PC-3 (cell line): ENCODE results near the gene SINHCAF. TPM values are rescaled to one million over a fixed set of nuclear protein-coding genes. Genes with fewer than 3 reads are reported as not detected.
A peak's percentile ranks its signal among the peaks of the same experiment; 100 is the strongest.

ENCODE experiments used
- ATAC-seq: fragments of 200-7000 bp; cut with Tn5 transposase; 2 replicates; pipeline ENCODE4 v1.9.1; 2020; ENCODE audit warnings: mild to moderate bottlenecking, moderate library complexity
- BruUV-seq: library from RNA; stranded (reverse); fragments of 400-500 nt; replicated peaks from 2 replicates; lab custom pipeline; 2021; lab: Mats Ljungman, UMichigan
- CTCF ChIA-PET: fragments of 300-600 bp; sonication (Branson Sonifier 250); formaldehyde crosslinking; loops from one replicate; lab custom pipeline; 2022; ENCODE audit warnings: antibody characterized with exemption; lab: Charles Lee
- POLR2A ChIA-PET: fragments of 300-600 bp; sonication (Branson Sonifier 250); formaldehyde crosslinking; loops from one replicate; lab custom pipeline; 2022; ENCODE audit warnings: antibody characterized with exemption; ENCODE audit not compliant: unreplicated experiment; lab: Charles Lee
- DNase-seq: peaks from one replicate; pipeline ENCODE4 v3.0.0-alpha.2; 2015
- H2AFZ ChIP-seq: fragments of 300-600 bp; sonication (generic); 2 replicates; pipeline ENCODE4 v1.6.0; 2016; ENCODE audit warnings: antibody characterized with exemption, low read length
- H3F3A ChIP-seq: fragments of 300-600 bp; sonication (generic); one replicate; pipeline ENCODE4 v1.6.0; 2017; ENCODE audit warnings: antibody characterized with exemption, low read length, control low read depth, mild to moderate bottlenecking; ENCODE audit not compliant: unreplicated experiment
- H3K27ac ChIP-seq: fragments of 300-600 bp; sonication (generic); 2 replicates; pipeline ENCODE4 v1.5.1; 2016; ENCODE audit warnings: mild to moderate bottlenecking, low read length
- H3K27me3 ChIP-seq: fragments of 300-600 bp; sonication (generic); 2 replicates; pipeline ENCODE4 v1.6.1; 2016; ENCODE audit warnings: low read length, mixed read lengths
- H3K36me3 ChIP-seq: fragments of 300-600 bp; sonication (generic); 2 replicates; pipeline ENCODE4 v1.6.1; 2016; ENCODE audit warnings: low read depth, mixed run types, low read length, mixed read lengths
- H3K4me1 ChIP-seq: fragments of 300-600 bp; sonication (generic); 2 replicates; pipeline ENCODE4 v1.5.1; 2016; ENCODE audit warnings: low read length; ENCODE audit not compliant: insufficient read depth
- H3K4me2 ChIP-seq: fragments of 300-600 bp; sonication (generic); 2 replicates; pipeline ENCODE4 v1.6.0; 2016; ENCODE audit warnings: low read length
- H3K4me3 ChIP-seq: fragments of 300-600 bp; sonication (generic); 2 replicates; pipeline ENCODE4 v1.5.1; 2016; ENCODE audit warnings: mild to moderate bottlenecking, low read length, mixed read lengths
- H3K79me2 ChIP-seq: fragments of 300-600 bp; sonication (generic); 2 replicates; pipeline ENCODE4 v1.6.1; 2017; ENCODE audit warnings: low read length, mixed read lengths
- H3K9ac ChIP-seq: fragments of 300-600 bp; sonication (generic); 2 replicates; pipeline ENCODE4 v1.6.0; 2016; ENCODE audit warnings: mild to moderate bottlenecking, low read length
- H3K9me2 ChIP-seq: fragments of 300-600 bp; sonication (generic); replicated peaks from 2 replicates; pipeline ENCODE4 v1.6.1; 2016; ENCODE audit warnings: mixed run types, low read length, mixed read lengths
- H3K9me3 ChIP-seq: fragments of 300-600 bp; sonication (generic); 2 replicates; pipeline ENCODE4 v1.6.1; 2016; ENCODE audit warnings: low read length, mixed read lengths
- H4K20me1 ChIP-seq: fragments of 300-600 bp; sonication (generic); 2 replicates; pipeline ENCODE4 v1.6.1; 2016; ENCODE audit warnings: low read length, mixed read lengths
- EZH2 ChIP-seq: fragments of 300-600 bp; sonication (generic); IDR thresholded peaks from one replicate; pipeline ENCODE4 v1.6.1; 2017; ENCODE audit warnings: antibody characterized with exemption, mild to moderate bottlenecking, low read length; ENCODE audit not compliant: unreplicated experiment
- EZH2phosphoT487 ChIP-seq: fragments of 300-600 bp; sonication (generic); IDR thresholded peaks from 2 replicates; pipeline ENCODE4 v1.6.1; 2018; ENCODE audit warnings: mild to moderate bottlenecking, antibody characterized with exemption, low read length, borderline replicate concordance
- intact Hi-C: fragments of 100-400 bp; cut with micrococcal nuclease; formaldehyde crosslinking; loops from 2 replicates; pipeline ENCODE4 v1.9.0; 2023
- total RNA-seq: library from RNA; depleted of rRNA; stranded (reverse); fragments of >200 nt; gene quantifications from 2 replicates; pipeline ENCODE4 v1.2.3, GENCODE V29; 2014
- TF ChIP-seq, protein P1 (sequence below): fragments of 300-600 bp; sonication (generic); conservative IDR thresholded peaks from 2 replicates; pipeline ENCODE4 v1.5.1; 2017; ENCODE audit warnings: antibody characterized with exemption, low read depth, mild to moderate bottlenecking, low read length

SINHCAF gene
- total RNA-seq, 1 experiment from 2014 or later = 32.0 TPM

DNA sequence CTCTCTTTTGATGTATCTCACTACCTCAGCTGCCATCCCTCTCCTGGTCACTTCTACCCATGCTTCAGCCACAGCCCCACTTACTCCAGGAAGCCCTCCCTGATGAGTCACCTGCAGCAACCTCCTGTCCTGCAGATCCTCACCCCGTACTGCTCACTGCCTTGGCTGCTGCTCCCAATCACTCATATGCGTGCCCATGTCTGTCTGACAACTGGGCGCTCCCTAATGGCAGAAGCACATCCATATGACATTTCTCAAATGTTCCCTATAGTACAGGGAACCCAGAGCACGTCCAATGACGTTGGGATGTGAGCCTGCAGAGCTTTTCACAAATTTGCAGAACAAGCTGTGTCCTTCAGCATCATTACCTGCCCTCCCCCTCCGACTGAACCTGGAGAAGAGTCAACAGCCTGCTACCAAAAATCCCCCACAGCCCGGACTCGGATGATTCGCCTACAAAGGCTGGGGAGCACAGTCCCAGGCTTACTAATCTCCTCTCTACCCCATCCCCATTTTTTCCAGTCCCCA lies 90.0 kb downstream of the SINHCAF start:
- no peak for TF ChIP-seq EZH2
- TF ChIP-seq, protein P1, sequence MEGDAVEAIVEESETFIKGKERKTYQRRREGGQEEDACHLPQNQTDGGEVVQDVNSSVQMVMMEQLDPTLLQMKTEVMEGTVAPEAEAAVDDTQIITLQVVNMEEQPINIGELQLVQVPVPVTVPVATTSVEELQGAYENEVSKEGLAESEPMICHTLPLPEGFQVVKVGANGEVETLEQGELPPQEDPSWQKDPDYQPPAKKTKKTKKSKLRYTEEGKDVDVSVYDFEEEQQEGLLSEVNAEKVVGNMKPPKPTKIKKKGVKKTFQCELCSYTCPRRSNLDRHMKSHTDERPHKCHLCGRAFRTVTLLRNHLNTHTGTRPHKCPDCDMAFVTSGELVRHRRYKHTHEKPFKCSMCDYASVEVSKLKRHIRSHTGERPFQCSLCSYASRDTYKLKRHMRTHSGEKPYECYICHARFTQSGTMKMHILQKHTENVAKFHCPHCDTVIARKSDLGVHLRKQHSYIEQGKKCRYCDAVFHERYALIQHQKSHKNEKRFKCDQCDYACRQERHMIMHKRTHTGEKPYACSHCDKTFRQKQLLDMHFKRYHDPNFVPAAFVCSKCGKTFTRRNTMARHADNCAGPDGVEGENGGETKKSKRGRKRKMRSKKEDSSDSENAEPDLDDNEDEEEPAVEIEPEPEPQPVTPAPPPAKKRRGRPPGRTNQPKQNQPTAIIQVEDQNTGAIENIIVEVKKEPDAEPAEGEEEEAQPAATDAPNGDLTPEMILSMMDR = no peak
- no peak for TF ChIP-seq EZH2phosphoT487
- BruUV-seq = no TSS peak
- H3K4me3 ChIP-seq = no peak overlapping the region
- peaks cover 32% of the 10 kb centered on the region for H3K27me3 ChIP-seq
- ATAC-seq = no peak
- no peaks in the 10 kb centered on the region for H3F3A ChIP-seq
- ChIA-PET CTCF (no interaction called here), POLR2A (interaction anchor here (0.7 kb wide), 1 partner anchor 38 kb away, joined by 3 read pairs; no protein-coding TSS in a partner anchor)
- intact Hi-C loops = no loop called here
- H3K9ac ChIP-seq = no peak overlapping the region
- H2AFZ ChIP-seq = no peak overlapping the region
- no peak overlapping the region for H3K27ac ChIP-seq
- no peaks in the 10 kb centered on the region for H3K79me2 ChIP-seq
- no peaks in the 10 kb centered on the region for H3K36me3 ChIP-seq
- H3K4me1 ChIP-seq = no peaks in the 10 kb centered on the region
- DNase-seq = no peak
- H3K4me2 ChIP-seq = no peak overlapping the region
- no peaks in the 10 kb centered on the region for H3K9me2 ChIP-seq
- no peaks in the 10 kb centered on the region for H4K20me1 ChIP-seq
- no peaks in the 10 kb centered on the region for H3K9me3 ChIP-seq

DNA sequence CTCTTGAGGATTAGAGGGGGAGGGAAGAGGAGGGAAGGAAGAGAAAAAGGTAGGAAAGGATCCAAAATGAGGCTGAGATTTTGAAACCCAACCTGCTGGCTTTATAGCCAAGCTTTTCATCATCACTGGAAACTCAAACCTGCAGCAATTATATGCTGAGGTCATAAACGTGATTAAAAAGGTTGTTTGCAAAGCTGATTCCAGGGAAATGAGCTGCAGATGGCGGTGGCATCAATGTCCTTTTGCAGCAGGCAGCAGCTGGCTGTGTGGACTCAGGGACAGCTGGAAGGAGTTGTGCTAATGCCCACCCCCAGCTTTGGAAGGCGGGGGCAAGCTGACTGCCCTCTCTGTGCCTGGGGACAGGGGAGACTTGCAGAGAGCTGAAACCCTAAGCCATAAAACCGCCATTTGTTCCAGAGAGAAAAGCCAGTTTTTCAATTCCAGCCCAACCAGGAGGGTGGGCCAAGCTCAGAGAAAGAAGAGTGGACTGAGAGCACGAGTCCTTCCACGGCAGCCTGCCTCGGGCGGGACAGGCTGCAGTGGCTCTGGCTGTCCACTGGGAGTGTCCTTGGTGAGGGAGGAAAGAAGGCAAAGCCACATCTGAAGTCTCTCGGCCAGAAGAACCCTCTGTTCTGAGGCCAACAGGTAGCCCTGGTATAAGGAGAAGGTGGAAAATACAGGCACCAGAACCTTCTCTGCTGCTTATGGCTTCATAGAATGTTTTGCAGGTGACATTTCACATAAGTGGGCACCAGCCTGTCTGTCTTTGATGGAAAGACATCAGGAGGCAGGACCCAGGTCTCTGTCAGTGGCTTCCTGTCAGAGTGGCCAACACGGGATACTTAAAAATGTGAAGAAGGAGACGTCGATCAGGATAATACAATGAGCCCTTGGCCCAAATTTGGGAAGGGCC lies 90.7 kb downstream of the SINHCAF start:
- Histone ChIP-seq H3K4me1 (no peaks in the 10 kb centered on the region), H3K4me2 (peak overlapping the region; percentile 15), H3F3A (no peaks in the 10 kb centered on the region), H3K4me3 (no peak overlapping the region), H3K9me3 (no peaks in the 10 kb centered on the region), H3K9ac (no peak overlapping the region), H3K36me3 (no peaks in the 10 kb centered on the region), H3K27me3 (peaks cover 25% of the 10 kb centered on the region), H2AFZ (peak overlapping the region; percentile 10), H4K20me1 (no peaks in the 10 kb centered on the region), H3K9me2 (no peaks in the 10 kb centered on the region), H3K27ac (no peak overlapping the region), H3K79me2 (no peaks in the 10 kb centered on the region)
- ChIA-PET POLR2A (interaction anchor here (0.6 kb wide), 2 partner anchors 119 to 335 kb away, joined by 3 to 11 read pairs; no protein-coding TSS in a partner anchor), CTCF (interaction anchor here (0.6 to 0.9 kb wide), 3 partner anchors 16 to 79 kb away, joined by 3 to 7 read pairs (median 5); no protein-coding TSS in a partner anchor)
- TF ChIP-seq EZH2phosphoT487 (no peak), EZH2 (no peak)
- TF ChIP-seq, protein P1 = peak; percentile 62
- DNase-seq (peak; percentile 67), ATAC-seq (peak; percentile 87)
- no TSS peak for BruUV-seq
- intact Hi-C loops = no loop called here
